Nephron (organoid): ENCODE measurements around the gene HAUS7.

Experiments
- H3K27ac Mint-ChIP-seq, 3 experiments: 2 replicates each; pipeline ENCODE4 v1.8.0; 2020; ENCODE audit warnings: mixed read lengths in 3 of 3, mild to moderate bottlenecking in 2 of 3, moderate library complexity in 1 of 3
- H3K27me3 Mint-ChIP-seq: 2 replicates; pipeline ENCODE4 v1.8.0; 2021; ENCODE audit warnings: low read depth, mild to moderate bottlenecking, moderate library complexity, mixed read lengths
- H3K36me3 Mint-ChIP-seq: 2 replicates; pipeline ENCODE4 v1.8.0; 2020; ENCODE audit warnings: low read depth, mixed read lengths
- H3K4me1 Mint-ChIP-seq: 2 replicates; pipeline ENCODE4 v1.8.0; 2020; ENCODE audit warnings: mixed read lengths
- H3K4me3 Mint-ChIP-seq, 3 experiments: 2 replicates each; pipeline ENCODE4 v1.8.0; 2020; ENCODE audit warnings: mild to moderate bottlenecking in 3 of 3, mixed read lengths in 3 of 3, moderate library complexity in 2 of 3
- H3K9me3 Mint-ChIP-seq: 2 replicates; pipeline ENCODE4 v1.8.0; 2020; ENCODE audit warnings: mixed read lengths
- CTCF ChIP-seq, 3 experiments: fragments of 200-600 bp; sonication (generic); IDR thresholded peaks; one replicate each; pipeline ENCODE4 v1.5.0; 2021; ENCODE audit warnings: antibody characterized with exemption in 3 of 3; ENCODE audit not compliant: unreplicated experiment in 3 of 3

Gene HAUS7

GRCh38 chrX:153435845-153436244, 34.5 kb downstream of the HAUS7 start:
- TF ChIP-seq CTCF (IDR thresholded peaks at IDR 0.05; ENCODE audit: unreplicated experiment in 3 of 3): no peak
- H3K4me1 Mint-ChIP-seq: no peaks in the 10 kb centered on the region
- peaks cover 23% of the 10 kb centered on the region for H3K9me3 Mint-ChIP-seq
- no peak overlapping the region for H3K27ac Mint-ChIP-seq
- H3K27me3 Mint-ChIP-seq: peaks cover 8% of the 10 kb centered on the region
- H3K4me3 Mint-ChIP-seq: no peak overlapping the region
- no peaks in the 10 kb centered on the region for H3K36me3 Mint-ChIP-seq

GRCh38 chrX:153434801-153435200, 35.6 kb downstream of the HAUS7 start:
- Mint-ChIP-seq H3K9me3 (peaks cover 25% of the 10 kb centered on the region), H3K36me3 (no peaks in the 10 kb centered on the region)

GRCh38 chrX:153433781-153434285, 36.5 kb downstream of the HAUS7 start:
- Mint-ChIP-seq H3K4me1 (no peaks in the 10 kb centered on the region), H3K4me3 (no peak overlapping the region), H3K36me3 (no peaks in the 10 kb centered on the region), H3K27ac (no peak overlapping the region), H3K9me3 (peaks cover 27% of the 10 kb centered on the region), H3K27me3 (peaks cover 5% of the 10 kb centered on the region)
- no peak for TF ChIP-seq CTCF (IDR thresholded peaks at IDR 0.05; ENCODE audit: unreplicated experiment in 3 of 3)

More at GRCh38 chrX:153434801-153435200, 35.6 kb downstream of the HAUS7 start:
- no peak overlapping the region for H3K4me3 Mint-ChIP-seq
- H3K27me3 Mint-ChIP-seq: peaks cover 8% of the 10 kb centered on the region
- TF ChIP-seq CTCF (IDR thresholded peaks at IDR 0.05; ENCODE audit: unreplicated experiment in 3 of 3): no peak
- H3K27ac Mint-ChIP-seq: no peak overlapping the region
- no peaks in the 10 kb centered on the region for H3K4me1 Mint-ChIP-seq

GRCh38 chrX:153433161-153433680, 37.2 kb downstream of the HAUS7 start:
- H3K4me1 Mint-ChIP-seq: no peaks in the 10 kb centered on the region
- no peak overlapping the region for H3K27ac Mint-ChIP-seq

GRCh38 chrX:153430796-153431195, 39.6 kb downstream of the HAUS7 start:
- Mint-ChIP-seq H3K36me3 (no peaks in the 10 kb centered on the region), H3K9me3 (peaks cover 29% of the 10 kb centered on the region), H3K27me3 (no peaks in the 10 kb centered on the region), H3K4me3 (no peak overlapping the region), H3K27ac (no peak overlapping the region), H3K4me1 (no peaks in the 10 kb centered on the region)
- no peak for TF ChIP-seq CTCF (IDR thresholded peaks at IDR 0.05; ENCODE audit: unreplicated experiment in 3 of 3)

More at GRCh38 chrX:153433161-153433680, 37.2 kb downstream of the HAUS7 start:
- peaks cover 29% of the 10 kb centered on the region for H3K9me3 Mint-ChIP-seq
- no peaks in the 10 kb centered on the region for H3K36me3 Mint-ChIP-seq
- no peaks in the 10 kb centered on the region for H3K27me3 Mint-ChIP-seq
- H3K4me3 Mint-ChIP-seq: no peak overlapping the region
- no peak for TF ChIP-seq CTCF (IDR thresholded peaks at IDR 0.05; ENCODE audit: unreplicated experiment in 3 of 3)

GRCh38 chrX:153426204-153426603, 44.2 kb downstream of the HAUS7 start:
- TF ChIP-seq CTCF (IDR thresholded peaks at IDR 0.05; ENCODE audit: unreplicated experiment in 3 of 3): no peak
- no peaks in the 10 kb centered on the region for H3K4me1 Mint-ChIP-seq
- peaks cover 27% of the 10 kb centered on the region for H3K9me3 Mint-ChIP-seq
- no peaks in the 10 kb centered on the region for H3K36me3 Mint-ChIP-seq
- H3K27me3 Mint-ChIP-seq: no peaks in the 10 kb centered on the region
- no peak overlapping the region for H3K27ac Mint-ChIP-seq
- H3K4me3 Mint-ChIP-seq: no peak overlapping the region
